Suprapubic skin (tissue), 4 donors: Measurements from ENCODE around the gene OR11G2.
"Not testable (repeated sequence)": the region's sequence is repeated elsewhere in the genome, so short reads cannot be mapped to it uniquely, and the experiment has no call there.

Source experiments
- CTCF ChIP-seq, 2 donors: fragments of 200-600 bp in 1 of 2; fragments of 450-650 bp in 1 of 2; sonication (generic) in 1 of 2; IDR thresholded peaks; one replicate each; pipeline ENCODE4 v1.5.1; 2016 to 2019; ENCODE audit warnings: antibody characterized with exemption in 2 of 2, mild to moderate bottlenecking in 1 of 2, moderate library complexity in 1 of 2
- EP300 ChIP-seq: sonication (generic); formaldehyde crosslinking; IDR thresholded peaks from one replicate; pipeline ENCODE4 v1.6.1; 2017; ENCODE audit warnings: antibody characterized with exemption
- POLR2A ChIP-seq, 2 donors: fragments of 450-650 bp; IDR thresholded peaks; one replicate each; pipeline ENCODE4 v1.6.1; 2017; ENCODE audit warnings: antibody characterized with exemption in 2 of 2, mild to moderate bottlenecking in 2 of 2, moderate library complexity in 2 of 2
- POLR2AphosphoS5 ChIP-seq, 3 donors: sonication (generic); formaldehyde crosslinking; IDR thresholded peaks; one replicate each; pipeline ENCODE4 v1.6.1; 2017; ENCODE audit warnings: antibody characterized with exemption in 3 of 3

- not testable (repeated sequence) for TF ChIP-seq CTCF (IDR thresholded peaks at IDR 0.05); POLR2AphosphoS5 (IDR thresholded peaks at IDR 0.05); POLR2A (IDR thresholded peaks at IDR 0.05); EP300
These were observed 20.8 kb upstream of the OR11G2 start for GRCh38 chr14:20169852-20170251.
